K562 (cell line): ENCODE data around the gene ELF3. TPM values are rescaled to one million over a fixed set of nuclear protein-coding genes. Genes with fewer than 3 reads are reported as not detected.
A peak's percentile ranks its signal among the peaks of the same experiment; 100 is the strongest.

ENCODE experiments used
- CXXC5 ChIP-seq: fragments of 250-450 bp; sonication (Bioruptor Pico); IDR thresholded peaks from 2 replicates; pipeline ENCODE4 v1.8.0; 2022; ENCODE audit warnings: inconsistent platforms, mild to moderate bottlenecking, moderate library complexity
- KDM1A ChIP-seq, 2 experiments: fragments of 450-650 bp; IDR thresholded peaks; 2 replicates each; pipeline ENCODE4 v1.6.1; 2016; ENCODE audit warnings: mild to moderate bottlenecking in 2 of 2
- KDM4B ChIP-seq, 2 experiments: fragments of 450-650 bp in 1 of 2; sonication (generic) in 1 of 2; IDR thresholded peaks; 2 replicates each; pipeline ENCODE4 v1.6.1; 2016 to 2017; ENCODE audit warnings: borderline replicate concordance in 2 of 2, antibody characterized with exemption in 1 of 2, low read depth in 1 of 2, mild to moderate bottlenecking in 1 of 2
- MYBL2 ChIP-seq, 2 experiments: fragments of 450-650 bp in 1 of 2; sonication (generic) in 1 of 2; formaldehyde crosslinking in 1 of 2; IDR thresholded peaks; 2 replicates each; pipeline versions ENCODE4 v1.6.1 to v1.8.1; 2017 to 2022; ENCODE audit warnings: borderline replicate concordance in 1 of 2, inconsistent platforms in 1 of 2, low read depth in 1 of 2, mild to moderate bottlenecking in 1 of 2, missing genetic modification reagents in 1 of 2, moderate library complexity in 1 of 2
- NEUROD1 ChIP-seq: fragments of 150-350 bp; IDR thresholded peaks from 2 replicates; pipeline ENCODE4 v1.6.1; 2014; ENCODE audit warnings: borderline replicate concordance, low read length, low read depth; ENCODE audit not compliant: partially characterized antibody
- PHB ChIP-seq: fragments of 250-450 bp; sonication (Bioruptor Pico); IDR thresholded peaks from 2 replicates; pipeline ENCODE4 v1.5.0; 2021
- POLR3G ChIP-seq: IDR thresholded peaks from 2 replicates; pipeline ENCODE4 v1.6.1; 2011; ENCODE audit not compliant: insufficient read length, insufficient replicate concordance; ENCODE audit errors: extremely low read depth
- PTRF ChIP-seq: fragments of 450-650 bp; IDR thresholded peaks from 2 replicates; pipeline ENCODE4 v1.6.1; 2016; ENCODE audit warnings: mild to moderate bottlenecking, missing genetic modification characterization, missing compliant biosample characterization
- RCOR1 ChIP-seq, 2 experiments: IDR thresholded peaks; 2 replicates each; pipeline ENCODE4 v1.6.1; 2012; ENCODE audit warnings: low read depth in 2 of 2, low read length in 2 of 2, borderline replicate concordance in 1 of 2, improper control_type of control experiment in 1 of 2
- SLC30A9 ChIP-seq: fragments of 250-450 bp; sonication (Bioruptor Pico); IDR thresholded peaks from 2 replicates; pipeline ENCODE4 v1.8.0; 2022; ENCODE audit warnings: mild to moderate bottlenecking, moderate library complexity
- TAF9B ChIP-seq: fragments of 450-650 bp; IDR thresholded peaks from 2 replicates; pipeline ENCODE4 v1.6.1; 2018; ENCODE audit warnings: mild to moderate bottlenecking; ENCODE audit not compliant: partially characterized antibody
- TEAD1 ChIP-seq, 2 experiments: fragments of 450-650 bp in 1 of 2; sonication (generic) in 1 of 2; formaldehyde crosslinking; IDR thresholded peaks; 2 replicates each; pipeline versions ENCODE4 v1.4.0 to v1.8.0; 2020 to 2022; ENCODE audit warnings: mild to moderate bottlenecking in 2 of 2, missing genetic modification reagents in 1 of 2
- ZBTB17 ChIP-seq: fragments of 450-650 bp; formaldehyde crosslinking; IDR thresholded peaks from 2 replicates; pipeline ENCODE4 v1.4.0; 2020; ENCODE audit warnings: mild to moderate bottlenecking
- ZNF316 ChIP-seq: fragments of 450-650 bp; IDR thresholded peaks from 2 replicates; pipeline ENCODE4 v1.6.1; 2016
- ZNF79 ChIP-seq: fragments of 250-450 bp; sonication (Bioruptor Pico); IDR thresholded peaks from 2 replicates; pipeline ENCODE4 v1.4.0; 2020; ENCODE audit warnings: low read depth, mild to moderate bottlenecking, moderate library complexity
- polyA plus RNA-seq, 8 experiments: library from polyadenylated mRNA; depleted of rRNA in 4 of 8; stranded (reverse) in 5 of 8; unstranded in 3 of 8; fragments of >200 nt; fragmentation: Nextera tagmentation in 2 of 8; fragmentation: Illumina TruSeq in 1 of 8; extraction: Ambion mirVana in 2 of 8; extraction: Trizol in 1 of 8; gene quantifications; 2 replicates each; pipeline versions ENCODE4 v1.2.1 to v1.2.3, GENCODE V29; 2011 to 2014; ENCODE audit warnings: inconsistent platforms in 1 of 8, missing spikeins in 1 of 8
- total RNA-seq, 7 experiments: library from RNA; depleted of rRNA in 6 of 7; stranded (reverse); fragments of >200 nt in 6 of 7; fragmentation: Illumina TruSeq in 2 of 7; extraction: Trizol in 2 of 7; gene quantifications; 2 replicates each; pipeline versions ENCODE4 v1.2.1 to v1.2.3, GENCODE V29; 2011 to 2021; ENCODE audit warnings: low replicate concordance in 1 of 7
- TF ChIP-seq, protein P1 (sequence below): sonication (generic); formaldehyde crosslinking; IDR thresholded peaks from 2 replicates; pipeline ENCODE4 v1.8.1; 2022; ENCODE audit warnings: missing genetic modification reagents
- TF ChIP-seq, protein P2 (sequence below): fragments of 450-650 bp; IDR thresholded peaks from 2 replicates; pipeline ENCODE4 v1.6.1; 2014; ENCODE audit warnings: low read depth, mild to moderate bottlenecking, moderate library complexity, borderline replicate concordance
- TF ChIP-seq, protein P3 (sequence below): sonication (generic); formaldehyde crosslinking; IDR thresholded peaks from 2 replicates; pipeline ENCODE4 v1.5.0; 2020; ENCODE audit warnings: missing genetic modification reagents
- TF ChIP-seq, protein P4 (sequence below): fragments of 250-450 bp; sonication (Bioruptor Pico); IDR thresholded peaks from 2 replicates; pipeline ENCODE4 v1.5.0; 2020; ENCODE audit warnings: mild to moderate bottlenecking, borderline replicate concordance
- TF ChIP-seq, protein P5 (sequence below): fragments of 250-450 bp; sonication (Bioruptor Pico); IDR thresholded peaks from 2 replicates; pipeline ENCODE4 v1.8.0; 2021; ENCODE audit warnings: mild to moderate bottlenecking, moderate library complexity

ELF3 gene
- total and polyA plus RNA-seq, 9 of the 15 experiments (the other 6 are each of a cell fraction or from before 2014, with no cell fraction given), result 0.03 to 1.2 (median 0.07) TPM; not detected in 4

DNA sequence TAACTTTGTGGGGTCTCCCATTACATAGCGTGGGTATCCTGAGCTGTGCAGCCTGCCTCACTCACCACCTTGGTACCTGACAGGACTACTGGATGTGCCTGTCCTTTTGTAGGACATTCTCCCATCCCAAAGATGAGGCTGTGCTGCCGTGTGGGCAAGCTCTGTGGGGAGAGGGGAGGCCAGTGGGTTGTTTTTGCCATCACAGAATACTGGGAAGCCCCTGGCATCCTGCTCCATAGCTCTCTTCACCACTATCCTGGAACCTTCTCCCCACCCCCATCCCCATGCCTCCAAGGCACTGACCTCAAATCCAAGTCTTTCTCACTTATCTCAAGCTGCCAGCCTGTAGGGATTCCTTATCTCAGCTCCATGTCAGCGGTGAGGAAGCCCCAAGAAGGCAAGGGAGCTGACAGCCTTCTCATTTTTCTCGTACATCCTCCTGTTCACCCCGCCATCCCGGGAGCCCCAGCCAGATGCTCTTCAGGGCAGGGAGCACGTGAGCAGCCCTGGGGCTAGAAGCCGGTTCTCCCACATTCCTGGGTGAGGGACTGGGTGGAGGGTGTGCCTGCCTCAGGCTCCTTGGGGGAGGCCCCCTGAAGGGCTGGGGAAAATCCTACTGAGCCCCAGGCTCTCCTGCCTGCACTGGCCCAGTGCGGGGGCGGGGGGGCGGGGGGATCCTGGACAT is 2.4 kb upstream of the ELF3 start (continued):
- peak; percentile 73 to 99; a peak in 3 of 4 replicates for TF ChIP-seq RCOR1 (IDR thresholded peaks at IDR 0.05; ENCODE audit: borderline replicate concordance in 1 of 2, low read depth in 2 of 2, low read length in 2 of 2)
- TF ChIP-seq, protein P1, sequence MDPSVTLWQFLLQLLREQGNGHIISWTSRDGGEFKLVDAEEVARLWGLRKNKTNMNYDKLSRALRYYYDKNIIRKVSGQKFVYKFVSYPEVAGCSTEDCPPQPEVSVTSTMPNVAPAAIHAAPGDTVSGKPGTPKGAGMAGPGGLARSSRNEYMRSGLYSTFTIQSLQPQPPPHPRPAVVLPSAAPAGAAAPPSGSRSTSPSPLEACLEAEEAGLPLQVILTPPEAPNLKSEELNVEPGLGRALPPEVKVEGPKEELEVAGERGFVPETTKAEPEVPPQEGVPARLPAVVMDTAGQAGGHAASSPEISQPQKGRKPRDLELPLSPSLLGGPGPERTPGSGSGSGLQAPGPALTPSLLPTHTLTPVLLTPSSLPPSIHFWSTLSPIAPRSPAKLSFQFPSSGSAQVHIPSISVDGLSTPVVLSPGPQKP, result no peak
- TF ChIP-seq CXXC5 (CRISPR knock-in tag), result peak; percentile 68
- no peak for TF ChIP-seq ZNF316
- TF ChIP-seq TEAD1 (CRISPR knock-in tag; IDR thresholded peaks at IDR 0.05), result peak; percentile 64 to 82; a peak in 3 of 4 replicates
- TF ChIP-seq SLC30A9 (CRISPR knock-in tag), result no peak
- TF ChIP-seq, protein P2, sequence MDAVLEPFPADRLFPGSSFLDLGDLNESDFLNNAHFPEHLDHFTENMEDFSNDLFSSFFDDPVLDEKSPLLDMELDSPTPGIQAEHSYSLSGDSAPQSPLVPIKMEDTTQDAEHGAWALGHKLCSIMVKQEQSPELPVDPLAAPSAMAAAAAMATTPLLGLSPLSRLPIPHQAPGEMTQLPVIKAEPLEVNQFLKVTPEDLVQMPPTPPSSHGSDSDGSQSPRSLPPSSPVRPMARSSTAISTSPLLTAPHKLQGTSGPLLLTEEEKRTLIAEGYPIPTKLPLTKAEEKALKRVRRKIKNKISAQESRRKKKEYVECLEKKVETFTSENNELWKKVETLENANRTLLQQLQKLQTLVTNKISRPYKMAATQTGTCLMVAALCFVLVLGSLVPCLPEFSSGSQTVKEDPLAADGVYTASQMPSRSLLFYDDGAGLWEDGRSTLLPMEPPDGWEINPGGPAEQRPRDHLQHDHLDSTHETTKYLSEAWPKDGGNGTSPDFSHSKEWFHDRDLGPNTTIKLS, result no peak
- peak; percentile 30 for TF ChIP-seq NEUROD1
- TF ChIP-seq, protein P3, sequence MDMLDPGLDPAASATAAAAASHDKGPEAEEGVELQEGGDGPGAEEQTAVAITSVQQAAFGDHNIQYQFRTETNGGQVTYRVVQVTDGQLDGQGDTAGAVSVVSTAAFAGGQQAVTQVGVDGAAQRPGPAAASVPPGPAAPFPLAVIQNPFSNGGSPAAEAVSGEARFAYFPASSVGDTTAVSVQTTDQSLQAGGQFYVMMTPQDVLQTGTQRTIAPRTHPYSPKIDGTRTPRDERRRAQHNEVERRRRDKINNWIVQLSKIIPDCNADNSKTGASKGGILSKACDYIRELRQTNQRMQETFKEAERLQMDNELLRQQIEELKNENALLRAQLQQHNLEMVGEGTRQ (CRISPR knock-in tag), result peak; percentile 72
- TF ChIP-seq ZNF79 (CRISPR knock-in tag), result no peak
- no peak for TF ChIP-seq PTRF
- no peak for TF ChIP-seq KDM4B (IDR thresholded peaks at IDR 0.05; ENCODE audit: borderline replicate concordance in 2 of 2, low read depth in 1 of 2)
- no peak for TF ChIP-seq POLR3G
- TF ChIP-seq, protein P4, sequence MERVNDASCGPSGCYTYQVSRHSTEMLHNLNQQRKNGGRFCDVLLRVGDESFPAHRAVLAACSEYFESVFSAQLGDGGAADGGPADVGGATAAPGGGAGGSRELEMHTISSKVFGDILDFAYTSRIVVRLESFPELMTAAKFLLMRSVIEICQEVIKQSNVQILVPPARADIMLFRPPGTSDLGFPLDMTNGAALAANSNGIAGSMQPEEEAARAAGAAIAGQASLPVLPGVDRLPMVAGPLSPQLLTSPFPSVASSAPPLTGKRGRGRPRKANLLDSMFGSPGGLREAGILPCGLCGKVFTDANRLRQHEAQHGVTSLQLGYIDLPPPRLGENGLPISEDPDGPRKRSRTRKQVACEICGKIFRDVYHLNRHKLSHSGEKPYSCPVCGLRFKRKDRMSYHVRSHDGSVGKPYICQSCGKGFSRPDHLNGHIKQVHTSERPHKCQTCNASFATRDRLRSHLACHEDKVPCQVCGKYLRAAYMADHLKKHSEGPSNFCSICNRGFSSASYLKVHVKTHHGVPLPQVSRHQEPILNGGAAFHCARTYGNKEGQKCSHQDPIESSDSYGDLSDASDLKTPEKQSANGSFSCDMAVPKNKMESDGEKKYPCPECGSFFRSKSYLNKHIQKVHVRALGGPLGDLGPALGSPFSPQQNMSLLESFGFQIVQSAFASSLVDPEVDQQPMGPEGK (CRISPR knock-in tag), result no peak
- TF ChIP-seq, protein P5, sequence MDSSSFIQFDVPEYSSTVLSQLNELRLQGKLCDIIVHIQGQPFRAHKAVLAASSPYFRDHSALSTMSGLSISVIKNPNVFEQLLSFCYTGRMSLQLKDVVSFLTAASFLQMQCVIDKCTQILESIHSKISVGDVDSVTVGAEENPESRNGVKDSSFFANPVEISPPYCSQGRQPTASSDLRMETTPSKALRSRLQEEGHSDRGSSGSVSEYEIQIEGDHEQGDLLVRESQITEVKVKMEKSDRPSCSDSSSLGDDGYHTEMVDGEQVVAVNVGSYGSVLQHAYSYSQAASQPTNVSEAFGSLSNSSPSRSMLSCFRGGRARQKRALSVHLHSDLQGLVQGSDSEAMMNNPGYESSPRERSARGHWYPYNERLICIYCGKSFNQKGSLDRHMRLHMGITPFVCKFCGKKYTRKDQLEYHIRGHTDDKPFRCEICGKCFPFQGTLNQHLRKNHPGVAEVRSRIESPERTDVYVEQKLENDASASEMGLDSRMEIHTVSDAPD (CRISPR knock-in tag), result no peak
- TF ChIP-seq MYBL2 (IDR thresholded peaks at IDR 0.05; ENCODE audit: low read depth), result no peak
- TF ChIP-seq MYBL2 (CRISPR knock-in tag; IDR thresholded peaks at IDR 0.05; ENCODE audit: borderline replicate concordance), result no peak
- TF ChIP-seq ZBTB17 (CRISPR knock-in tag), result peak; percentile 70; the same call in 1 of the 2 replicates
- no peak for TF ChIP-seq TAF9B
- TF ChIP-seq KDM1A (IDR thresholded peaks at IDR 0.05), result peak; percentile 93 to 96
- TF ChIP-seq PHB, result no peak
